Sigmoid colon (tissue), 7 donors: ENCODE measurements around the gene FN3KRP. TPM values are rescaled to one million over a fixed set of nuclear protein-coding genes. Genes with fewer than 3 reads are reported as not detected.

ENCODE experiments used
- DNase-seq: peaks from one replicate; pipeline ENCODE4 v3.0.0-alpha.2; 2019
- H3K27ac ChIP-seq, 4 donors: fragments of 200-600 bp; sonication (generic); one replicate each; pipeline ENCODE4 v1.5.1; 2016 to 2019; ENCODE audit warnings: mild to moderate bottlenecking in 1 of 4
- H3K27me3 ChIP-seq, 3 donors: fragments of 200-600 bp; sonication (generic); one replicate each; pipeline ENCODE4 v1.5.1; 2019; ENCODE audit warnings: mild to moderate bottlenecking in 1 of 3
- H3K36me3 ChIP-seq, 4 donors: fragments of 200-600 bp; sonication (generic); one replicate each; pipeline ENCODE4 v1.5.1; 2016 to 2019
- H3K4me1 ChIP-seq, 4 donors: fragments of 200-600 bp; sonication (generic); one replicate each; pipeline ENCODE4 v1.5.1; 2017 to 2019
- H3K4me3 ChIP-seq, 4 donors: fragments of 200-600 bp; sonication (generic); one replicate each; pipeline ENCODE4 v1.5.1; 2017 to 2019; ENCODE audit warnings: mild to moderate bottlenecking in 2 of 4, moderate library complexity in 1 of 4
- H3K9me3 ChIP-seq, 4 donors: fragments of 200-600 bp in 3 of 4; sonication (generic) in 3 of 4; one replicate each; pipeline versions ENCODE4 v1.5.1 to v1.6.1; 2013 to 2019
- EP300 ChIP-seq, 4 donors: sonication (generic); formaldehyde crosslinking; IDR thresholded peaks; one replicate each; pipeline ENCODE4 v1.6.1; 2017; ENCODE audit warnings: antibody characterized with exemption in 4 of 4
- POLR2A ChIP-seq, 2 donors: fragments of 450-650 bp; IDR thresholded peaks; one replicate each; pipeline ENCODE4 v1.6.1; 2016; ENCODE audit warnings: antibody characterized with exemption in 2 of 2, mild to moderate bottlenecking in 2 of 2, moderate library complexity in 2 of 2
- POLR2AphosphoS5 ChIP-seq, 4 donors: sonication (generic); formaldehyde crosslinking; IDR thresholded peaks; one replicate each; pipeline ENCODE4 v1.6.1; 2017; ENCODE audit warnings: antibody characterized with exemption in 4 of 4
- WGBS, 2 donors: extraction: QIAGEN DNeasy Blood & Tissue Kit; methylation state at CpG; one replicate each; pipeline ENCODE4 v1.1.7; 2013; 5-methylcytosine and 5-hydroxymethylcytosine counted together
- intact Hi-C: fragments of 100-400 bp; cut with DNase I; formaldehyde crosslinking; loops from one replicate; pipeline ENCODE4 v1.15.1; 2023
- polyA plus RNA-seq, 3 donors: library from polyadenylated mRNA; stranded (reverse); fragments of 200-250 nt; gene quantifications; one replicate each; pipeline ENCODE4 v1.2.3, GENCODE V29; 2013
- total RNA-seq, 4 donors: library from RNA; depleted of rRNA; stranded (reverse); fragments of >200 nt; gene quantifications; one replicate each; pipeline ENCODE4 v1.1.0, GENCODE V29; 2016
- TF ChIP-seq, protein P1 (sequence below), 4 experiments: fragments of 450-650 bp in 3 of 4; fragments of 200-600 bp in 1 of 4; IDR thresholded peaks; one replicate each; pipeline ENCODE4 v1.5.1; 2016 to 2019; ENCODE audit warnings: antibody characterized with exemption in 4 of 4, mild to moderate bottlenecking in 3 of 4, moderate library complexity in 2 of 4
- donor health status: healthy with polysubstance abuse.
- donor health status: Bipolar disorder and iron deficiency.
- donor health status: healthy.

Gene FN3KRP
- total and polyA plus RNA-seq, 7 donors: 8.1 to 36.1 (median 18.0) TPM

DNA sequence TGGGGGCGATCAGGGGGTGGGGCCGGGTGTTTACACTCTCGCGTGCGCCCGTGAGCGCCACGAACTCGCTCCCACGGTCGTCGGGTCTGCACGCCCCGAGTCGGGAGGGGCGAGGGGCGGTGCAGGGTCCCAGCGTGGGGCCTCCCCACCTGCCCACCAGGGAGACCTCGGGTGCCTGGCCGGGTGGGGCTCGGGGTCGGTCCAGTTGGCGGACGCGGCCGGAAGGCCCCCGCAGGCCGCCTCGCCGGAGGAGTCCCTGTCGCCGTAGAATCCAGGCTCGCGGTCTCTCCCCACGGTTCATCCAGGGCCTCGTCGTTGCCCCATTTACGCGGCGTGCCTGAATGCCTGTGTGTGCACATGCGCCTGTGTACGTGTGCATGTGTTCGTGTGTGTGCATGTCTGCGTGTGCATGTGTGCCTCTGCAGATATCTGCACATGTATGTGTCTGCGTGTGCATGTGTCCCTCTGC, 17.5 kb upstream of the FN3KRP start:
- peak in 2 of 4 donors; percentile 9 to 33 for TF ChIP-seq POLR2AphosphoS5 (IDR thresholded peaks at IDR 0.05)
- TF ChIP-seq EP300 (IDR thresholded peaks at IDR 0.05): no peak
- TF ChIP-seq POLR2A (IDR thresholded peaks at IDR 0.05): no peak
- TF ChIP-seq, protein P1, sequence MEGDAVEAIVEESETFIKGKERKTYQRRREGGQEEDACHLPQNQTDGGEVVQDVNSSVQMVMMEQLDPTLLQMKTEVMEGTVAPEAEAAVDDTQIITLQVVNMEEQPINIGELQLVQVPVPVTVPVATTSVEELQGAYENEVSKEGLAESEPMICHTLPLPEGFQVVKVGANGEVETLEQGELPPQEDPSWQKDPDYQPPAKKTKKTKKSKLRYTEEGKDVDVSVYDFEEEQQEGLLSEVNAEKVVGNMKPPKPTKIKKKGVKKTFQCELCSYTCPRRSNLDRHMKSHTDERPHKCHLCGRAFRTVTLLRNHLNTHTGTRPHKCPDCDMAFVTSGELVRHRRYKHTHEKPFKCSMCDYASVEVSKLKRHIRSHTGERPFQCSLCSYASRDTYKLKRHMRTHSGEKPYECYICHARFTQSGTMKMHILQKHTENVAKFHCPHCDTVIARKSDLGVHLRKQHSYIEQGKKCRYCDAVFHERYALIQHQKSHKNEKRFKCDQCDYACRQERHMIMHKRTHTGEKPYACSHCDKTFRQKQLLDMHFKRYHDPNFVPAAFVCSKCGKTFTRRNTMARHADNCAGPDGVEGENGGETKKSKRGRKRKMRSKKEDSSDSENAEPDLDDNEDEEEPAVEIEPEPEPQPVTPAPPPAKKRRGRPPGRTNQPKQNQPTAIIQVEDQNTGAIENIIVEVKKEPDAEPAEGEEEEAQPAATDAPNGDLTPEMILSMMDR (IDR thresholded peaks at IDR 0.05): no peak
- peak overlapping the region; percentile 69 to 75 (median 73) for H3K27ac ChIP-seq
- H3K9me3 ChIP-seq: peaks cover 0 to 2% (median 0%) of the 10 kb centered on the region in 4 donors
- H3K4me1 ChIP-seq: peaks cover 0 to 23% (median 17%) of the 10 kb centered on the region in 4 donors
- peak overlapping the region; percentile 66 to 89 (median 76) for H3K4me3 ChIP-seq
- no peak for DNase-seq
- intact Hi-C loops: loop anchor here (1.0 to 2.0 kb wide), 2 partner anchors 18 to 50 kb away; partner anchors contain the start of gene WDR45B
- 2 to 7% methylated on average over 45 of the region's 45 CpGs for WGBS, 2 donors
- H3K36me3 ChIP-seq: no peaks in the 10 kb centered on the region
- no peaks in the 10 kb centered on the region for H3K27me3 ChIP-seq

GRCh38 chr17:82699551-82699950, 17.0 kb upstream of the FN3KRP start:
- Histone ChIP-seq H3K4me1 (peaks cover 0 to 23% (median 17%) of the 10 kb centered on the region in 4 donors), H3K4me3 (peak overlapping the region in 2 of 4 donors; percentile 84 to 89), H3K27ac (no peak overlapping the region), H3K36me3 (no peaks in the 10 kb centered on the region), H3K27me3 (no peaks in the 10 kb centered on the region), H3K9me3 (peaks cover 0 to 2% (median 0%) of the 10 kb centered on the region in 4 donors)
- intact Hi-C loops: loop anchor here (2.0 kb wide), 1 partner anchor 51 kb away; the partner anchor contains the start of gene WDR45B
- DNase-seq: no peak
- TF ChIP-seq POLR2AphosphoS5 (IDR thresholded peaks at IDR 0.05) (no peak), POLR2A (IDR thresholded peaks at IDR 0.05) (no peak), EP300 (IDR thresholded peaks at IDR 0.05) (no peak)
- TF ChIP-seq, protein P1 (IDR thresholded peaks at IDR 0.05): no peak
- 81 to 87% methylated on average over 13 of the region's 13 CpGs for WGBS, 2 donors

- peak overlapping the region in 1 of 4 donors; percentile 42 for H3K27ac ChIP-seq
- intact Hi-C loops: no loop called here
- 17 to 58% methylated on average over 20 of the region's 20 CpGs for WGBS, 2 donors
- TF ChIP-seq, protein P1 (IDR thresholded peaks at IDR 0.05): no peak
- no peak for TF ChIP-seq POLR2AphosphoS5 (IDR thresholded peaks at IDR 0.05)
- TF ChIP-seq POLR2A (IDR thresholded peaks at IDR 0.05): peak in 1 of 2 donors; percentile 61
- TF ChIP-seq EP300 (IDR thresholded peaks at IDR 0.05): no peak
- no peaks in the 10 kb centered on the region for H3K36me3 ChIP-seq
- no peaks in the 10 kb centered on the region for H3K9me3 ChIP-seq
- H3K4me3 ChIP-seq: no peak overlapping the region
- no peaks in the 10 kb centered on the region for H3K27me3 ChIP-seq
- DNase-seq: no peak
- H3K4me1 ChIP-seq: peaks cover 0 to 15% (median 10%) of the 10 kb centered on the region in 4 donors
These were observed 14.1 kb upstream of the FN3KRP start for GRCh38 chr17:82702231-82702927.

DNA sequence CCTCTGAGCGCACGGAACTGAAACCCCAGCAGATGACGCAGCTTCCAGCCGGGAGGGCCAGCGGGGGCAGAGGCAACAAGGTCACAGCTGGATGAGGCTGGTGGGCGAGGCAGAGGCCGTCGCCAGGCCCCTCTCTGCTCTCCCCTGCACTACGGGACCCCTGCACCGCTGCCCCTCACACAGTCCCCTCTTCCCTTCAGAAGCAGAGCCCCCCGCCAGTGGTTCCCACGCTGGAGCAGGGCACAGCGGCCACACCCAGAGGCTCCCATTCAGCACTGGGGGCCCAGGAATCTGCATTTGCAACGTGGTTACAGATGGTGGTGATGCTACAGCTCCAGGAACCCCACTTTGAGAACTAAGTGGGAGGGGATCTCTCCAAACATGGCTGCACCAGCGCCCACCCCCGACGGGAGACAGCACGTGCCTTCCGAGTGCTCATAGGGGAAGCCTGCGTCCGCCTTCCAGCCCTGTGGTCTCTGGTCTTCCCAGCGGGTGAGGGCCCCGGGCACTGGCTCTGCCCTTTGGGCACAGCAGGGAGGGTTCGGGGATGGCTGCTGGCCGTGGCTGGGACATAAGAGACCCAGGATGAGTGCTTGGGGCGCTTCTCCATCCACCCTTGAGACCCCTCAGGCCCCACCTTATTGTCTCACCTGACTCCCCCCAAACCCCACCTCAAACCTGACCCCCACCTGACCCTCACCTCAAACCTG, 13.3 kb upstream of the FN3KRP start:
- TF ChIP-seq POLR2A (IDR thresholded peaks at IDR 0.05) (no peak), EP300 (IDR thresholded peaks at IDR 0.05) (no peak), POLR2AphosphoS5 (IDR thresholded peaks at IDR 0.05) (no peak)
- TF ChIP-seq, protein P1 (IDR thresholded peaks at IDR 0.05): no peak
- H3K36me3 ChIP-seq: no peaks in the 10 kb centered on the region
- no peak overlapping the region for H3K4me3 ChIP-seq
- H3K27me3 ChIP-seq: no peaks in the 10 kb centered on the region
- WGBS, 2 donors: 27 to 77% methylated on average over 26 of the region's 26 CpGs
- intact Hi-C loops: no loop called here
- H3K4me1 ChIP-seq: peaks cover 0 to 9% (median 4%) of the 10 kb centered on the region in 4 donors
- H3K27ac ChIP-seq: peak overlapping the region in 1 of 4 donors; percentile 42
- DNase-seq: no peak
- no peaks in the 10 kb centered on the region for H3K9me3 ChIP-seq
